NCI-H2029 (cell line): Measurements from ENCODE around the gene KRTAP9-9.
"Not testable (repeated sequence)": the region's sequence is repeated elsewhere in the genome, so short reads cannot be mapped to it uniquely, and the experiment has no call there.

Experiments
- DNase-seq: peaks from one replicate; lab custom pipeline; 2025; lab: John Stamatoyannopoulos, UW

Gene KRTAP9-9

GRCh38 chr17:41265078-41265477, 9.9 kb downstream of the KRTAP9-9 start, which contains the start of gene KRTAP9-6:
TSS of gene KRTAP9-6 (plus strand) at chr17:41265378. CDS start at chr17:41265378, 0 bp downstream.
- no peak for DNase-seq

DNA sequence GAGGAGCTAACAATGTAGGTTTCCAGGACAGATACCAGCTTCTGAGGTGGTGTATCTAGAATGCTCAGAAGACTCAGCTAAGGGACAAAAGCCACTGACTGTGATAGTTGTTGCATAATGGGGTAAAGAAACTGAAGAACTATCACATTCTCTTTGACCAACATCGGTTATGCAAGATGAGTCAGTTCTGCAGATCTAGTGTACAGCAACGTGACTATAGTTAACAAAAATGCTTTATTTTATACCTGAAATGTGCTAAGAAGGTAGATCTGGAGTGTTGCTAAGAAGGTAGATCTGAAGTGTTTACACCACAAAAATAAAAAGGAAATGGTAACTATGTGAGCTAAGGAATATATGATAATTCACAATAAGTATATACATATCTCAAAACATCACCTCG, 12.5 kb downstream of the KRTAP9-9 start:
- DNase-seq, result no peak

- DNase-seq, result not testable (repeated sequence)
These were observed 16.1 kb downstream of the KRTAP9-9 start for GRCh38 chr17:41271323-41271722.

DNA sequence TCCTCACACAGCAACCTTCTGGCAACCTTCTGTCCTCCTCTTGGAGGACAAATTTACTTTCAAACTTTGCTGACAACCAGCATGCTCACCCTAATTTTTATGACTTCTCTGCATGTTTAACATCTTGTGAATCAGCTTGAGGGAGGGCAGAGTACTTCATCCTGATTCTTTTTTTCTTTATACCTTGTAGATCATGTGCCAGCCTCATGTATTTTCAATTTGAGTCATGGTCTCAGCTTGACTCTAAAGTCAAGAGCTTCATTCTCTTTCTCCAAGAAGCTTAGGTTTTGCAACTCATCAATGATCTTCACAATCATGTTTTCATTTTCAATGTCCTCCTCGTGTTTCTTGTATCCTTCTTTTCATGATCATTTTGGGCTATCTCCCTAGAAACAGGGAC, 16.7 kb downstream of the KRTAP9-9 start:
- no peak for DNase-seq

GRCh38 chr17:41275648-41276190, 20.5 kb downstream of the KRTAP9-9 start, which contains the start of gene KRTAP9-7:
TSS of gene KRTAP9-7 (plus strand) at chr17:41275698. CDS start at chr17:41275698, 0 bp downstream.
- DNase-seq, result not testable (repeated sequence)

- DNase-seq, result no peak
These were observed 23.2 kb downstream of the KRTAP9-9 start for GRCh38 chr17:41278176-41278955.

DNA sequence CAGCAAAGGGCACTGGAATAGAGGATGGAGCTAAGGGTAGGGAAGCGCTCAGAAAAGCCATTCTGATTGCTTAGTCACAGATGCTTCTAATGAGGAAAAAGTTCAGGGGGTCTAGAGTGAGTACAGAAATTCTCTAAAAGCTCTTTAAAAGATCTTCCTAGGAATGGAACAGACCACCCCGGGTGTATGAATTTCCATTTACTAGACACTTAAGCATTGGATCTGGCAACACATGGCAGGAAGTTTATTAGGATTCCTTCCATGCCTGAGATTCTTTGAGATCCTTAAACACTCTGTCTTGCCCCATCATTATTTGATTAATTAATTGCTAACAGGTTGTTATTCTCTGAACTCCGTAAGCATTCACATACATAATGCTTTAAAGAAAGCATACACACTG, 28.9 kb downstream of the KRTAP9-9 start:
- DNase-seq, result no peak

DNA sequence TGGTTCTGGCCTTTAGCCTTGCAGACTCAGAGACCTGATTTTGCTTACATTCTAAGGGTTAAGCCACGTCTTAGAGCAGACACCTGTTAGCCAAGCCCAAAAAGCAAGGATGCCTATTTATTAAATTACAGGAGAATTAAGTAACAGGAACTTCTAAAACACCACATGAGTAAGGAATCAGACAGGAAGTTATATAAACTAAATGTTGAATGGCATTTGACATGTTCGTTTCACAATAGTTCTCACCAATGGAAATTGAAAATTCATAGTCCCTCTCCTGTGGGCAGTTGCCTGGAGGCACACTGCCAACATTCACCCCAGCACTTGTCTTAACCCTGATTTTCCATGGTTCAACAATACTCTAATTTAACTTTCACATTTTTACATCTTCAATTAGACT, 29.4 kb downstream of the KRTAP9-9 start:
- DNase-seq, result no peak

DNA sequence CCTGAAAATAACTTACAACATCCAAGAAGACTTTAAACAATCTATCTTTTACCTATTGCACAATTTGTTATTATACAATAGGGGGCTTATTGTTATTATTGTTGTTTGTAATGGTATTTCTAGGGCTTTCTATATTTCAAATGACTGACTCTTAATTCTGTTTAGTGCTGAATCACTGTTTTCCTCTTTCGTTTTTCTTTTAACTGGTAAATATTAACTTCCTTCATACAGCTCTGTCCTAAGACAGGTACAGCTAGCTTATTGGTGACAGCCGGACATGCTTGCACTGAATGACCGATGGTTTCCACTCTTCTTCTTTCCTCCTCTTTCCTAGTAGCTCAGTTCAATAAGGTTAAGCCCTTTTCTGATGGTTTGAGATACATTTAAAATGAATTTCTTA, 31.9 kb downstream of the KRTAP9-9 start:
- DNase-seq, result no peak

DNA sequence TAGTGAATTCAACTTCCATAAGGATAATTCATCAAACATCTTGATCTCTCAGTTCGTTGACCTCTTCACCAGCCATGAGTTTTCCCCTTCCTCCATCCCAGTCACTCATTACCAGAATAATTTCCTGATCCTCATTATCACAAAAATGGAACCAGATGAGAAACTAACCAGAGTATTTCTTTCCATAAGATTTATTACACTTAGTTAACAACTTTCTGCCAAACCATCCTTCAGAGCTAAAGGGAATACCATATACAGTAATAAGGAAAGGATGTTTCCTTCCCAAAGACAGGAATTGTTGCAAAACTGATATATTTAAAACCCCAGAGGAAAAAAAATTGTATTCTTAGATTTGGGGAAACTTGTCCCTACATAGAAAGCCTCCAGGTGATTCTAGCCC, 38.8 kb downstream of the KRTAP9-9 start:
- DNase-seq, result no peak

DNA sequence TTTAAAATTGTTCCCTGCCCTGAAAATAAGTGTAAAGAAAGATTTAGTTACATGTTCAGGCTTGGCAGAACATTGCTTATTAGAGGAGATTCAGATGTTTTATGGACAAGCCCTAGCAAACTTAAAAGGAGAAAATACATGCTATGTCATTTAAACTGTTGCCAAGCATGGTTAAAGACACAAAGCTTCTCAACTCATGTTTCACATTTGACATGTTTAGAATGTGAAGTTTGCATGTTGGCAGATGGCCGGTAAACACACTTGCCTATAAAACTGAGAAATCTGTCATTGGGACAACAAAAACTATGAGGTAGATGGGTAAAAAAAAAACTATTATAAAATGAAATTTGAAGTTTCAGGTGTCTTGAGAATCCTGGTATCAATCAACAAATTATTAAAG, 41.7 kb downstream of the KRTAP9-9 start:
- no peak for DNase-seq

DNA sequence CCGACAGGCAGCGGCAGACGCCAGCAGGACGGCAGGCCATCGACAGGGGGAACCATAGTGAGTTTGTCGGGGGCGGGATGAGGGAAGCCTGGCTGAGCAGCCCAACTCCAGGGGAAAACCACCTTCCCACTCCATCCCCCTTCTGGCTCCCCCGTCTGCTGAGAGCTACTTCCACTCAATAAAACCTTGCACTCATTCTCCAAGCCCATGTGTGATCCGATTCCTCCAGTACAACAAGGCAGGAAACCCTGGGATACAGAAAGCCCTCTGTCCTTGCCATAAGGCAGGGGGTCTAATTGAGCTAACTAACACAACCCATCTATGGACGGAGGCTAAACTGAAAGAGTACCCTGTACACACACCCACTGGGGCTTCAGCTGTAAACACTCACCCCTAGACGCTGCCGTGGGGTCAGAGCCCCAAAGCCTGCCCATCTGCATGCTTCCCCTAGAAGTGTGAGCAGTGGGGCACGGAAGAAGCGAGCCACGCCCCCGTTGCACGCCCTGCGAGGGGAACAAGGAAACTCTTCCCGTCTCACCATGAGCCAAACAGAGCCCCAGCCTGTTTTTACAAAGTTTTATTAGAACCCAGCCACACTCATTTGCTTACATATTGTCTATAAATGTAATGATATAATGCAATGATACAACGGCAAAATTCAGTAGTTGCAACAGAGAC, 43.4 kb downstream of the KRTAP9-9 start:
- DNase-seq, result no peak

DNA sequence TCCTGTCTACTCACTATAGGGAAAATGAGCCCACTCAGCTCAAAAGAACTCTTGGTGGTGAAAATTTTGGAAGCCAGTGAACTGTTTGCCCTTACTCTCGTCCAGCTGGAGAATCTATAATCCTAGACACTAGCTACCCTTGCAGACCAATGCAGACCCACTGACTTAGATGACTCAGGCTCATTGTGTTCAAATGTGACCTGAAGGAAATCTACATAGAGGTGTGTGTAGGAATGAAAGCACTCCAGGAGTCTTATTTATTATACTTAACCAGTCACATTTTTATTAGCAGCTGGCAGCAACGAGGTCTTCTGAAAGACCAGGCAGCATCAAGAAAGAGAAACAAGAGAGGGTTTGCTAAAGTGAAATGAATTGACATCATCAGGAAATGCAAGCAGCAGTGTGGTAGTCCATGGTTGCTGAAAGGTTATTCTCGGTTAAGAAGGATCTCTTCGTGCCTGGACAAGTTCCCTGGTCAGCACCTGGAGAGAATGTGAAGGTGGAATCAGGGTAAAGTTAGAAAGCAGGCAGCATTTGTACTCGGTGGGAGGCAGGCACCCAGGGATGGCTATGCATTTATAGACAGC, 46.1 kb downstream of the KRTAP9-9 start:
- no peak for DNase-seq

GRCh38 chr17:41301916-41302901, 47.0 kb downstream of the KRTAP9-9 start, which contains the start of gene KRTAP29-1:
TSS of gene KRTAP29-1 (minus strand) at chr17:41302851. CDS start at chr17:41302851, 0 bp downstream.
- DNase-seq, result no peak

GRCh38 chr17:41302981-41303380, 47.8 kb downstream of the KRTAP9-9 start:
- no peak for DNase-seq

DNA sequence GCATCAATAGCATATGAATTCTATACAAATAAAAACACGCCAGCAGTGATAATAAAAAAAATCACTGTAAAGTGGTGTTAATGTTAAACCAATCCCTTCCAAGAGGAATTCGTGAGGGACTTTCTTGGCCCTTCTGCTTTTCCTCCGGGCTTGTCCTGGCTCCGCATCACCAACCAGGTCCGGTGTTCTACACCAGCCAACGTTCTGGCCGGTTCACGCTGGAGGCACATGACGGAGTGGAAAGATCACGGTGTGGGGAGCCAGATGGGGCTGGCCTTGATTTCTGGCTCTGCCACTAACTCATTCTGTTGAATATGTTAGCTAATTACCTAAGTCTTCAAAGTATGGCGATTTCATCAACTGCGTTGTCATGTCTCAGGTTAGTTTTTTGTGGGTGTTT, 48.9 kb downstream of the KRTAP9-9 start:
- no peak for DNase-seq
